GM12874 (cell line): ENCODE results near the gene C1S.

Experiments
- TF ChIP-seq, protein P1 (sequence below): IDR thresholded peaks from 2 replicates; pipeline ENCODE4 v1.5.1; 2011; ENCODE audit warnings: low read depth, mild to moderate bottlenecking, control low read depth, low read length, moderate library complexity; ENCODE audit not compliant: insufficient read depth

Gene C1S

GRCh38 chr12:7093892-7094291, 33.4 kb downstream of the C1S start:
- TF ChIP-seq, protein P1, sequence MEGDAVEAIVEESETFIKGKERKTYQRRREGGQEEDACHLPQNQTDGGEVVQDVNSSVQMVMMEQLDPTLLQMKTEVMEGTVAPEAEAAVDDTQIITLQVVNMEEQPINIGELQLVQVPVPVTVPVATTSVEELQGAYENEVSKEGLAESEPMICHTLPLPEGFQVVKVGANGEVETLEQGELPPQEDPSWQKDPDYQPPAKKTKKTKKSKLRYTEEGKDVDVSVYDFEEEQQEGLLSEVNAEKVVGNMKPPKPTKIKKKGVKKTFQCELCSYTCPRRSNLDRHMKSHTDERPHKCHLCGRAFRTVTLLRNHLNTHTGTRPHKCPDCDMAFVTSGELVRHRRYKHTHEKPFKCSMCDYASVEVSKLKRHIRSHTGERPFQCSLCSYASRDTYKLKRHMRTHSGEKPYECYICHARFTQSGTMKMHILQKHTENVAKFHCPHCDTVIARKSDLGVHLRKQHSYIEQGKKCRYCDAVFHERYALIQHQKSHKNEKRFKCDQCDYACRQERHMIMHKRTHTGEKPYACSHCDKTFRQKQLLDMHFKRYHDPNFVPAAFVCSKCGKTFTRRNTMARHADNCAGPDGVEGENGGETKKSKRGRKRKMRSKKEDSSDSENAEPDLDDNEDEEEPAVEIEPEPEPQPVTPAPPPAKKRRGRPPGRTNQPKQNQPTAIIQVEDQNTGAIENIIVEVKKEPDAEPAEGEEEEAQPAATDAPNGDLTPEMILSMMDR: no peak

GRCh38 chr12:7096006-7096932, 35.8 kb downstream of the C1S start:
- TF ChIP-seq, protein P1: no peak

GRCh38 chr12:7096979-7097378, 36.5 kb downstream of the C1S start:
- TF ChIP-seq, protein P1: no peak

- TF ChIP-seq, protein P1: no peak
These were observed 38.9 kb downstream of the C1S start for GRCh38 chr12:7099290-7099996.

DNA sequence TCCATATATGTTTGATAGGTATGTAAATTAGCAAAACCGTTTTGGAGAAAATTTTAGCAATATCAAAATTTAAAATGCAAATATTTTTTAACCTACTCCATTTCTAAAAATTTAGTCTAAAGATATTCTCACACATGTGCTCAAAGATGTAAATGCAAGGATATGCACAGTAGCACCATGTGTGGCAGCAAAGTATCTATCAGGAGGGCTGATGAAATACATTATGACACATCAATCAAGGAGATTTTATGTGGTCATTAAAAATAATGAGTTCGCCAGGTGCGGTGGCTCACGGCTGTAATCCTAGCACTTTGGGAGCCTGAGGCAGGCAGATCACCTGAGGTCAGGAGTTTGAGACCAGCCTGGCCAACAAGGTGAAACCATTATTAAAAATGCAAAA, 39.7 kb downstream of the C1S start:
- TF ChIP-seq, protein P1: no peak

DNA sequence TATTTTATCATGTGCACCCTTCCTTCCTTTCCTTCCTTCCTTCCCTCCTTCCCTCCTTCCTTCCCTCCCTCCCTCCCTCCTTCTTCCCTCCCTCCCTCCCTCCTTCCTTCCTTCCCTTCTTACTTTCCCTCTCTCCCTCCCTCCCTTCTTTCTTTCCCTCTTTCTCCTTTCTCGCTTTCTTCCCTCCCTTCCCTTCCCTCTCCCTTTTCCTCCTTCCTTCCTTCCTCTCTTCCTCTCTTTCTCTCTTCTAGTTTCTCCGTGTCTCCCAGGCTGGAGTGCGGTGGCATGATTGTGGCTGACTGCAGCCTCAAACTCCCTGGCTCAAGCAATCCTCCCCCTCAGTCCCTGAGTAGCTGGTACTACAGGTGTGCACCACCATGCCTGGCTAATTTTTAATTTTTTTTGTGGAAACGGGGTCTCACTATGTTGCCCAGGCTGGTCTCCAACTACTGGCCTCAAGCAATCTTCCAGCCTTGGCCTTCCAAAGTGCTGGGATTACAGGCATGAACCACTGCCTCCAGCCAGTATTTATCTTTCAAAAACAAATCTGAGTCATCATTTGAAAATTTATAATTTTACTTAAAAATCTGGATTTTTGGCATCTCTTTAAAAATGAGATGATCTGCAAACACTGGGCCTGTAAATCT, 40.7 kb downstream of the C1S start:
- TF ChIP-seq, protein P1: no peak

- TF ChIP-seq, protein P1: no peak
These were observed 41.2 kb downstream of the C1S start for GRCh38 chr12:7101694-7102131.
